Measurements from ENCODE around the gene GLRX5. TPM values are rescaled to one million over a fixed set of nuclear protein-coding genes. Genes with fewer than 3 reads are reported as not detected.

Gene GLRX5
- total RNA-seq, 4 donors from 2014 or later, result 5.9 to 40.3 (median 23.7) TPM

DNA sequence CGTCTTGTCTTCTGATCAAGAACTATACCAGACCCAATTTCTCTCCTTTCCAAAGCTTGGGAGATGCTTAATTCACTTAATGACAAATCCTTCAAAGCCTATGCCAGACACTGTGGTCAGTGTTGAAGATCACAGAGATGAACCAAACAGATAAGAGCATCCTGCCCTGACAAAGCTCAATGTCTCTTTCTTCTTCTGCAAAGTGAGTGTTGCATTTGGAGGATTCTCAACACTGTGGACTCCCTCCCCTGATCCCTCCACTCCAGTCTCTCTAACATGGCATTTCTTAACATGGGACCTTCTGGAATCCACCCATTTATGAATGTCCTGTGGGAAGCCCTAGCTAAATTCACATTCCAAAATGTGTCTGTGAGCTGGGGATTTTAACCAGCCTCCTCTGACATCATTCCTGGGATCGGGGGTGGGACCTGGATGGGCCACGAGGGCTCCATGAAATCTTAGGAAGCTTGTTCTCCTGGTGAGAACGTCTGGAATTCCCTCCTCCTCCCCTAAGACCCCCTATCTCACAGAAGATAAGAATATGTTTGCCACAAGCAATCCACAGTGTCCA, 38.7 kb upstream of the GLRX5 start:
- H3K36me3 ChIP-seq, result no peaks in the 10 kb centered on the region
- intact Hi-C loops (cut with DNase I; ENCODE audit: low total_unique reads), result no loop called here
- H3K27ac ChIP-seq, result peak overlapping the region; percentile 68 to 69
- H3K4me3 ChIP-seq, result no peak overlapping the region
- H3K27me3 ChIP-seq, result no peaks in the 10 kb centered on the region
- H3K9me3 ChIP-seq, result no peaks in the 10 kb centered on the region
- TF ChIP-seq, protein P1, sequence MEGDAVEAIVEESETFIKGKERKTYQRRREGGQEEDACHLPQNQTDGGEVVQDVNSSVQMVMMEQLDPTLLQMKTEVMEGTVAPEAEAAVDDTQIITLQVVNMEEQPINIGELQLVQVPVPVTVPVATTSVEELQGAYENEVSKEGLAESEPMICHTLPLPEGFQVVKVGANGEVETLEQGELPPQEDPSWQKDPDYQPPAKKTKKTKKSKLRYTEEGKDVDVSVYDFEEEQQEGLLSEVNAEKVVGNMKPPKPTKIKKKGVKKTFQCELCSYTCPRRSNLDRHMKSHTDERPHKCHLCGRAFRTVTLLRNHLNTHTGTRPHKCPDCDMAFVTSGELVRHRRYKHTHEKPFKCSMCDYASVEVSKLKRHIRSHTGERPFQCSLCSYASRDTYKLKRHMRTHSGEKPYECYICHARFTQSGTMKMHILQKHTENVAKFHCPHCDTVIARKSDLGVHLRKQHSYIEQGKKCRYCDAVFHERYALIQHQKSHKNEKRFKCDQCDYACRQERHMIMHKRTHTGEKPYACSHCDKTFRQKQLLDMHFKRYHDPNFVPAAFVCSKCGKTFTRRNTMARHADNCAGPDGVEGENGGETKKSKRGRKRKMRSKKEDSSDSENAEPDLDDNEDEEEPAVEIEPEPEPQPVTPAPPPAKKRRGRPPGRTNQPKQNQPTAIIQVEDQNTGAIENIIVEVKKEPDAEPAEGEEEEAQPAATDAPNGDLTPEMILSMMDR (IDR thresholded peaks at IDR 0.05), result no peak
- TF ChIP-seq POLR2A (IDR thresholded peaks at IDR 0.05), result no peak
- no peak for DNase-seq
- peaks cover 6 to 19% of the 10 kb centered on the region in 2 donors for H3K4me1 ChIP-seq

DNA sequence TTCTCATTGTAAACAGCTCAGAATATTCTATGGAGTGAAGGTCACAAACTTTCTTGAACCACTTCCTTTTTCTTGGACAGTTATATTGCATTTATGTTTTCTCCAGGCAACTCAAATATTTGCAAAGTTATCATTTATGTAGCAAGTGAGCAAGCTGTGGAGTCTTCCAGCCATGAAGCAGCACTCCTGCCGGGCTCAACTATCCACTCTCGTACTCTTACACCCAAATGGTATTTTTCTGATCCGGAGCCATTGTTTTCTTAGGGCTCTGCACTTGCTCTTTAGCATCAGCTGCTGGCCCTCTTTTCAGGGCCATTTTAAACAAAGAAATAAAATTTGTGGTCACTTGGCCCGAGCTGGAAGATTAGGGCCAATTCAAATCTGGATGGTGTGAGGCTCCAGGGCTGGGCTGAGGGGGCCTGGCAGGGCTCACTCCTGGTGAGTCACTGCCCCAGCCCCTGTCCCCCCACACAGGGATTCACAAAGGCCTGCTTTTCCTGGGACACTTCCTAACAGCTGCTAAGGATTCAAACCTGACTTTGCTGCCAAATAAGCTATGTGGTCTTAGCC, 38.1 kb upstream of the GLRX5 start:
- peaks cover 6 to 19% of the 10 kb centered on the region in 2 donors for H3K4me1 ChIP-seq
- no peak for TF ChIP-seq POLR2A (IDR thresholded peaks at IDR 0.05)
- TF ChIP-seq, protein P1 (IDR thresholded peaks at IDR 0.05), result no peak
- DNase-seq, result peak; percentile 67 to 72

DNA sequence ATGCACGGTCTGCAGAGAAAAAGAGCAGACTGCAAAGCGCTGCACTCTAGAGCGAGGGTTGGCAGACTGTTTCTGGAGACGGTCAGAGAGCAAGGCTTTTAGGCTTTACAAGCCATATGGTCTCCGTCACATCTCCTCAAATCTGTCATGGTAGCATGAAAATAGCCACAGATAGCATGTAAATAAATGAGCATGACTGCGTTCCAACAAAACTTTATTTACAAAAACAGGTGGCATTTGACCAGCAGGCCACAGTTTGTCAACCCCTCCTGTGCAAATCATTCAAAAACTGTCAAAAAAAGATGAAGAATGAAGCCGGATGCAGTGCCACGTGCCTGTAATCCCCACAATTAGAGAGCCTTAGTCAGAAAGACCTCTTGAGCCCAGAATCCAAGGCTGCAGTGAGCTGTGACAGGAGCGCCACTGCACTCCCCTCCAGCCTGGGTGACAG, 37.3 kb upstream of the GLRX5 start:
- no peak overlapping the region for H3K4me3 ChIP-seq
- no peaks in the 10 kb centered on the region for H3K9me3 ChIP-seq
- H3K27me3 ChIP-seq, result no peaks in the 10 kb centered on the region
- peak overlapping the region; percentile 68 to 69 for H3K27ac ChIP-seq
- TF ChIP-seq POLR2A (IDR thresholded peaks at IDR 0.05), result no peak
- peaks cover 6 to 19% of the 10 kb centered on the region in 2 donors for H3K4me1 ChIP-seq
- intact Hi-C loops (cut with DNase I; ENCODE audit: low total_unique reads), result no loop called here
- no peak for DNase-seq
- no peaks in the 10 kb centered on the region for H3K36me3 ChIP-seq

More for the DNA sequence above, 38.1 kb upstream of the GLRX5 start:
- Histone ChIP-seq H3K4me3 (no peak overlapping the region), H3K27me3 (no peaks in the 10 kb centered on the region), H3K27ac (peak overlapping the region; percentile 68 to 69), H3K9me3 (no peaks in the 10 kb centered on the region), H3K36me3 (no peaks in the 10 kb centered on the region)
- intact Hi-C loops (cut with DNase I; ENCODE audit: low total_unique reads), result no loop called here

DNA sequence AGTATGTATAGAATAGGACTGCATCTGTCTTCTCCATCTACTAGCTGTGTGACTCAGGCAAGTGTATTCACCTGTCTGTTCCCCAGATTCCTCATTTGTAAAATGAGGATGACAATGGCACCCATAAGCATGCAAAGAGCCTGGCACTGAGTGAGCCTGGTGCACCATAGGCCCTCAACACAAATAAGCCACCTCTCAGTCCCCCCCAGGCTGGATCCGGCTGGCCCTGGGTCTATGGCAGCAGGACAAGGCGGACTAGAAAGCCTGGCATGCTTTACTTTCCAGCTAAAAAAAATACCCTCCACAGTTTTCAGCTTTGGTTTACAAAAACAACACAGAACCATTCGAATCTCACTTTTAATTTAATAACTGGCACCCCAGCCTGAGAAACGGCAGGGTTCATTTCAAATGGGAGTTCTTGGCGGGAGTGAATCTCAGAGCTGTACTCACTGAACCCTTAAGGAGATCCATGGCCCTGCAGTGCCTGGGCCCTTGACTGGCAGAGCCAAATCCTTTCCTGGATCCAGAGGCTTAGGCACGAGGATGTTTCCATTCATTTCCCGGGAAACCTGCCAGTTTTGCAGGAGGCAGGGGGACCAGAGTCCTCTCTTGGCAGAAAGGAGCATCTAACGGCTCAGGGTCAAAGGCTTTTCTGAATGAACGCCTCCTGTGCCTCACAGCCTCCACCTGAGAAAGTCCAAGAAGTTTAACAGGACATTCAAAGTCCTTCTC, 36.1 kb upstream of the GLRX5 start:
- TF ChIP-seq, protein P1 (IDR thresholded peaks at IDR 0.05), result no peak
- TF ChIP-seq POLR2A (IDR thresholded peaks at IDR 0.05), result no peak
- intact Hi-C loops (cut with DNase I; ENCODE audit: low total_unique reads), result no loop called here
- no peak for DNase-seq

DNA sequence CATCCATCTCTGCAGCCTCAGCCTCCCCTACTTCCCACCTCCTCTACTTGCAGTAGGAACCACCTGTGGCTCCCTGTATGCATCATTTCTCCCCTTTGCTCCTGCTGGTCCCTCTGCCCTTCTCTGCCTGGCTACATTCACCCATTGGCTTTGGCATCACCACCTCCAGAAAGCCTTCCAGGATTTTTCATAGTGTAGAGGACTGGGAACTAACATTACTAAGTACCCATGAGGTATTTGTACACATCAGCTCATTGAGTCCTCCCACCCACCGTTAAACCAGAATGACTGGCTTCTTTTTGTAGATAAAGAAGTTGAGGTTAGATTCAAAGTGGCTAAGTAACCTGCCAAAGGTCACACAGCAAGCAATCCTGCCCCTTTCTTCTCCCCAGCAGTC, 35.5 kb upstream of the GLRX5 start:
- H3K4me1 ChIP-seq, result peaks cover 6 to 19% of the 10 kb centered on the region in 2 donors
- no peaks in the 10 kb centered on the region for H3K27me3 ChIP-seq
- peak overlapping the region in 1 of 2 donors; percentile 4 for H3K27ac ChIP-seq
- no peak overlapping the region for H3K4me3 ChIP-seq
- intact Hi-C loops (cut with DNase I; ENCODE audit: low total_unique reads), result no loop called here
- no peaks in the 10 kb centered on the region for H3K36me3 ChIP-seq
- H3K9me3 ChIP-seq, result no peaks in the 10 kb centered on the region
- no peak for DNase-seq
- no peak for TF ChIP-seq POLR2A (IDR thresholded peaks at IDR 0.05)
- TF ChIP-seq, protein P1 (IDR thresholded peaks at IDR 0.05), result no peak

More for the DNA sequence above, 36.1 kb upstream of the GLRX5 start:
- Histone ChIP-seq H3K27ac (peak overlapping the region in 1 of 2 donors; percentile 4), H3K27me3 (no peaks in the 10 kb centered on the region), H3K36me3 (no peaks in the 10 kb centered on the region), H3K4me3 (no peak overlapping the region), H3K9me3 (no peaks in the 10 kb centered on the region), H3K4me1 (peaks cover 6 to 19% of the 10 kb centered on the region in 2 donors)

Measured in uterus (tissue), 4 donors.